Endothelial cell (in vitro differentiated cells): ENCODE results near the gene DYRK1A. TPM values are rescaled to one million over a fixed set of nuclear protein-coding genes. Genes with fewer than 3 reads are reported as not detected.

Experiments
- DNase-seq: peaks from one replicate; pipeline ENCODE4 v3.0.0; 2021; ENCODE audit warnings: low spot score
- H3K27ac Mint-ChIP-seq: one replicate; pipeline ENCODE4 v1.8.0; 2021; ENCODE audit warnings: mixed read lengths, inconsistent platforms; ENCODE audit not compliant: unreplicated experiment
- H3K27me3 Mint-ChIP-seq: one replicate; pipeline ENCODE4 v1.8.0; 2021; ENCODE audit warnings: mild to moderate bottlenecking, moderate library complexity, mixed read lengths, inconsistent platforms; ENCODE audit not compliant: unreplicated experiment
- H3K36me3 Mint-ChIP-seq: one replicate; pipeline ENCODE4 v1.8.0; 2021; ENCODE audit warnings: mild to moderate bottlenecking, low read depth, mixed read lengths, inconsistent platforms; ENCODE audit not compliant: unreplicated experiment
- H3K4me1 Mint-ChIP-seq: one replicate; pipeline ENCODE4 v1.8.0; 2021; ENCODE audit warnings: mild to moderate bottlenecking, mixed read lengths, inconsistent platforms; ENCODE audit not compliant: unreplicated experiment
- H3K4me3 Mint-ChIP-seq: one replicate; pipeline ENCODE4 v1.8.0; 2021; ENCODE audit warnings: mild to moderate bottlenecking, mixed read lengths, inconsistent platforms; ENCODE audit not compliant: unreplicated experiment
- H3K9me3 Mint-ChIP-seq: one replicate; pipeline ENCODE4 v1.8.0; 2021; ENCODE audit warnings: mixed read lengths, inconsistent platforms; ENCODE audit not compliant: unreplicated experiment
- total RNA-seq: library from RNA; stranded (reverse); fragmentation: NEBNext Ultra II Directional; extraction: Animal tissue kit (Norgen Biotek cat#: 25700); gene quantifications from one replicate; pipeline ENCODE4 v1.2.1, GENCODE V29; 2021; ENCODE audit not compliant: unreplicated experiment
- TF ChIP-seq, protein P1 (sequence below): fragments of 200-600 bp; sonication (generic); IDR thresholded peaks from one replicate; pipeline ENCODE4 v1.5.0; 2021; ENCODE audit warnings: antibody characterized with exemption; ENCODE audit not compliant: unreplicated experiment

Gene DYRK1A
- total RNA-seq, 1 donor from 2014 or later = 87.5 TPM

DNA sequence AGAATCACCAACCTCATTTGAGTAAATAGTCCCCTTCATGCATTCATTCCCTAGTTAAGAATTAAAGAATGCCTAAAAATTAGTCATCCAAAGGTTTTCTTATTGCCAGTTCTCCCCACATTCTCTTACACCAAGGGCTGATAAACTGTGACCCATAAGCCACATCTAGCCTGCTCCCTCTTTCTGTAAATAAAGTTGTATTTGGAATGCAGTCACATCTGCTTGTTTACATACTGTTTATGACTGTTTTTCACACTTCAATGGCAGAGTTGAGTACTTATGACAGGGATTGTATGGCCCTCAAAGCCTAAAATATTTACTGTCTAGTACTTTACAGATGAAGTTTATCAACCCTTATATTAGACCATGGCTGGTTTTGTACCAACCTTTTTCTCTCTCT lies 16.1 kb upstream of the DYRK1A start:
- H3K4me1 Mint-ChIP-seq = no peaks in the 10 kb centered on the region
- peaks cover 5% of the 10 kb centered on the region for H3K36me3 Mint-ChIP-seq
- TF ChIP-seq, protein P1, sequence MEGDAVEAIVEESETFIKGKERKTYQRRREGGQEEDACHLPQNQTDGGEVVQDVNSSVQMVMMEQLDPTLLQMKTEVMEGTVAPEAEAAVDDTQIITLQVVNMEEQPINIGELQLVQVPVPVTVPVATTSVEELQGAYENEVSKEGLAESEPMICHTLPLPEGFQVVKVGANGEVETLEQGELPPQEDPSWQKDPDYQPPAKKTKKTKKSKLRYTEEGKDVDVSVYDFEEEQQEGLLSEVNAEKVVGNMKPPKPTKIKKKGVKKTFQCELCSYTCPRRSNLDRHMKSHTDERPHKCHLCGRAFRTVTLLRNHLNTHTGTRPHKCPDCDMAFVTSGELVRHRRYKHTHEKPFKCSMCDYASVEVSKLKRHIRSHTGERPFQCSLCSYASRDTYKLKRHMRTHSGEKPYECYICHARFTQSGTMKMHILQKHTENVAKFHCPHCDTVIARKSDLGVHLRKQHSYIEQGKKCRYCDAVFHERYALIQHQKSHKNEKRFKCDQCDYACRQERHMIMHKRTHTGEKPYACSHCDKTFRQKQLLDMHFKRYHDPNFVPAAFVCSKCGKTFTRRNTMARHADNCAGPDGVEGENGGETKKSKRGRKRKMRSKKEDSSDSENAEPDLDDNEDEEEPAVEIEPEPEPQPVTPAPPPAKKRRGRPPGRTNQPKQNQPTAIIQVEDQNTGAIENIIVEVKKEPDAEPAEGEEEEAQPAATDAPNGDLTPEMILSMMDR = no peak
- no peaks in the 10 kb centered on the region for H3K27me3 Mint-ChIP-seq
- H3K4me3 Mint-ChIP-seq = no peak overlapping the region
- no peak overlapping the region for H3K27ac Mint-ChIP-seq
- H3K9me3 Mint-ChIP-seq = peaks cover 11% of the 10 kb centered on the region
- no peak for DNase-seq

DNA sequence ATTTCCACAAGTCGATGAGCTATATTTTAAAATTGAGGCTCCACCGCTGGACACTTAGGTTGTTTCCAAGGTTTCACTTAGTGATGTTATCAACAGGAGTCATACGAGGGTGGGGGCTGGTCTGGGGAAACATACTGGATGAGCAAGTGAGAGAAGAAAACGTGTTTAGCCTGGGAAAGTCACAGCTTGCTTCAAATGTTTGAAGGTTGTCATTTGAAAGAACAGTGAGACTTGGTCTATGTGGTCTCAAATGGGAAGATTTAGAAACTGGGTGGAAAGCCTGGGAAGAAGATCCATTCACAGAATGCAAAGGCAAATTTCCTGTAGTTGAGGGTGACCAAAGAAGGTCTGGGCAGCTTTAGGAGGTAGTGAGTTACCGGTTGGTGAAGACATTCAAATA lies 9.9 kb upstream of the DYRK1A start:
- Mint-ChIP-seq H3K9me3 (no peaks in the 10 kb centered on the region), H3K27me3 (peaks cover 5% of the 10 kb centered on the region), H3K4me1 (peaks cover 34% of the 10 kb centered on the region), H3K27ac (peak overlapping the region; percentile 15), H3K4me3 (no peak overlapping the region), H3K36me3 (peaks cover 1% of the 10 kb centered on the region)
- no peak for DNase-seq
- TF ChIP-seq, protein P1 = no peak

- Mint-ChIP-seq H3K9me3 (no peaks in the 10 kb centered on the region), H3K4me1 (peaks cover 34% of the 10 kb centered on the region), H3K27ac (peak overlapping the region; percentile 91), H3K4me3 (no peak overlapping the region), H3K27me3 (peaks cover 5% of the 10 kb centered on the region), H3K36me3 (no peaks in the 10 kb centered on the region)
- TF ChIP-seq, protein P1 = no peak
- no peak for DNase-seq
These were observed 8.9 kb upstream of the DYRK1A start for GRCh38 chr21:37357691-37358090.

- H3K4me3 Mint-ChIP-seq = no peak overlapping the region
- H3K36me3 Mint-ChIP-seq = no peaks in the 10 kb centered on the region
- no peaks in the 10 kb centered on the region for H3K9me3 Mint-ChIP-seq
- TF ChIP-seq, protein P1 = no peak
- peak overlapping the region; percentile 91 for H3K27ac Mint-ChIP-seq
- peaks cover 34% of the 10 kb centered on the region for H3K4me1 Mint-ChIP-seq
- peaks cover 5% of the 10 kb centered on the region for H3K27me3 Mint-ChIP-seq
- peak; percentile 71 for DNase-seq
These were observed 8.2 kb upstream of the DYRK1A start for GRCh38 chr21:37358397-37358796.

DNA sequence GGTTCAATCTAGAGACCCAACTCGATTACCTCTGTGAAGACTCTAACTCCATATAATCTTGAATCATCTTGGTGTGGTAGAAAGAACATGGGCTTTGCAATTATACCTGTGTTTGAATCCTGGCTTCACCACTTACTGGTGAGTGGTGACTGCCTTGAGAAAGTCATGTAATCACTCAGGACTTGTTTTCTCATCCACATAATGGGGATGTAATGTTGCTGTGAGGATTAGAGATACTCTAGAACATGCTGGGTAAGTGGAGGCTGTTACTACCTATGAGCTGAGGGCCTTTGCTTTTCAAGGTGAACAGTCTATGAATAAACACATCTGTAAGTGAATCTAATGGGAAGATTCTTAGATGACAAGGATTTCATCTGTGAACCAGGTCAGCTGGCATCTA lies 2.6 kb upstream of the DYRK1A start:
- H3K27me3 Mint-ChIP-seq = peaks cover 12% of the 10 kb centered on the region
- peaks cover 14% of the 10 kb centered on the region for H3K36me3 Mint-ChIP-seq
- H3K4me3 Mint-ChIP-seq = no peak overlapping the region
- H3K9me3 Mint-ChIP-seq = no peaks in the 10 kb centered on the region
- peaks cover 28% of the 10 kb centered on the region for H3K4me1 Mint-ChIP-seq
- H3K27ac Mint-ChIP-seq = peak overlapping the region; percentile 53
- DNase-seq = no peak
- TF ChIP-seq, protein P1 = no peak
